ENCODE results near the gene ZNF146.
"Not testable (repeated sequence)": the region's sequence is repeated elsewhere in the genome, so short reads cannot be mapped to it uniquely, and the experiment has no call there.

- not testable (repeated sequence) for TF ChIP-seq CTCF, POLR2A (IDR thresholded peaks at IDR 0.05)
These were observed 18.7 kb downstream of the ZNF146 start for GRCh38 chr19:36233626-36234025.

Data from esophagus squamous epithelium (tissue), 4 donors.